ENCODE data around the gene IQSEC1.

GRCh38 chr3:13111173-13111872 is 38.1 kb upstream of the IQSEC1 start:
- no peak for TF ChIP-seq CTCF (conservative IDR thresholded peaks at IDR 0.05; ENCODE audit: low read depth in 2 of 2)
- no peak for TF ChIP-seq REST (IDR thresholded peaks at IDR 0.05; ENCODE audit: unreplicated experiment)
